Stimulated activated CD4-positive, alpha-beta T cell treated with anti-CD3 and anti-CD28 coated beads, Interleukin-1b, Interleukin-23, amount 100 ng/mL, for 24 hours (primary cell): ENCODE results near the gene SLC8B1.

Source experiments
- DNase-seq, 4 experiments: peaks; one replicate each; pipeline ENCODE4 v3.0.0-alpha.2; 2020; ENCODE audit warnings: low read depth in 4 of 4, low spot score in 1 of 4

SLC8B1 gene

DNA sequence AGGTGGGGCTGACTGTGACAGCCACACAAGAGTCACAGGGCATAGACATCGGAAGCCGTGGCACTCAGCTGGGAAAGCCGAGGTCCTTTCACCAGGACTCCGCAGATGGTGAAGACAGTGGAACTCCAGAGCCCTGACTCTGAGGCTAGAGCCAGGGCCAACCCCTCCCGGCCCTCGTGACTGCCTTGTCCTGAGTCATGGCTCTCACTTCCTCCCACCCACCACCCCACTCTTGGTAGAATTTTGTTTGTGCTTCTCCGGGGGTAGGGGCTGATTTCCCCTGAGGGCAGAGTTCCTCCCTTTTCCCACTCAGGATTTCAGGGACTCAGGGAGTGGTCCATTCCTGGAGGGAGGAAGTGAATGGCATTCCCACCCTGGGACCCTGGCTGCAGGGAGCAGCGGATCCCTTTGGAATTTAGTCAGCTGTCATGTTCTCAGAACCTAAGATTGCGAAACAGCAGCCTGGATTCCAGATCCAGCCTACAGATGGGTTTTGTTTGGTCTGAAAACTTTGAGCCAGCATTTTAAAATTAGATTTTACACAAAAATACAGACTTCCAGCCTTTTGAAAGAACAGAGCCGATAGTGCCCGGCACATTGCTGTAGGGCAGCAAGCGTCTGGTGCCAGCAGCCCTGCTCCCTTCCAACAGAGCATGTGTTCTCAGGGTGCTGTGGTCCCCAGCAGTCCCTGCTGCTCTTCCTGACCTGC, 62.9 kb downstream of the SLC8B1 start:
- peak in 2 of 4 experiments; percentile 10 to 13 for DNase-seq

- DNase-seq = no peak
These were observed 63.5 kb downstream of the SLC8B1 start for GRCh38 chr12:113271466-113271852.

GRCh38 chr12:113270709-113271009, 64.2 kb downstream of the SLC8B1 start:
- no peak for DNase-seq

GRCh38 chr12:113269257-113269943, 65.5 kb downstream of the SLC8B1 start:
- DNase-seq = no peak

DNA sequence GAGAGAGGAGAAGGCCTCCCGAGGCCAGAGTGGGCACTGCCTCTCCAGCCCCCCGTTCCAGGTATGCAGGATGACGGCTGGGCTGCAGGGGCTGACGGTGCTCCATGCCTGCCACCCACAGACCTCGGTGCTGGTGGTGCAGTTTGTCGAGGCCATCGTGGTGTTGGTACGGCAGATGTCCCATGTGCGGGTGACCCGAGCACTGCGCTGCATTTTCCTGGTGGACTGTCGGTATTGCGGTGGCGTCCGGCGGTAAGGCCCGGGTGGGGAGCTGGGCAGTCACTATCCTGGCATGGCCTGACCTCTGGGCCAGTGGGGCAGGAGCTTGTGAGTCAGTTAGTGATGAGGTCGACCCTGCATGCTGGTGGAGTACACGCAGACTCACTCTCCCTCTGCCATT, 66.3 kb downstream of the SLC8B1 start:
- no peak for DNase-seq

GRCh38 chr12:113268136-113268535, 66.8 kb downstream of the SLC8B1 start:
- DNase-seq = no peak

DNA sequence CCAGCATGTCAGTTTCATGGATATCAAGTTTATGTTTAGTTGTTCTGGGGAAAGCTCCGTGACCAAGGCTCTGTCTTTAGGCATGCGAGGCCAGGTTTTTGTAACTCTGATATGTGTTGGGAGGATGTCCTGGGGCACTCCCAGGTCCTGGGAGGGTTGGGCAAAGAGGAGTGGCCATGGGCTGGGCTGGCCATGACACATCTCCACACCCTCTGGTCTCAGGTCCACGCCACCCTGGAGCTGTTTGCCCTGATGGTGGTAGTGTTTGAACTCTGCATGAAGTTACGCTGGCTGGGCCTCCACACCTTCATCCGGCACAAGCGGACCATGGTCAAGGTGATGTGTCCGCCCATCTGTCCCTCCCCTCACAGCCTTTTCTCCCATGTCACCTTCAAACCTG, 67.3 kb downstream of the SLC8B1 start:
- no peak for DNase-seq

- no peak for DNase-seq
These were observed 68.6 kb downstream of the SLC8B1 start for GRCh38 chr12:113266106-113266895.

DNA sequence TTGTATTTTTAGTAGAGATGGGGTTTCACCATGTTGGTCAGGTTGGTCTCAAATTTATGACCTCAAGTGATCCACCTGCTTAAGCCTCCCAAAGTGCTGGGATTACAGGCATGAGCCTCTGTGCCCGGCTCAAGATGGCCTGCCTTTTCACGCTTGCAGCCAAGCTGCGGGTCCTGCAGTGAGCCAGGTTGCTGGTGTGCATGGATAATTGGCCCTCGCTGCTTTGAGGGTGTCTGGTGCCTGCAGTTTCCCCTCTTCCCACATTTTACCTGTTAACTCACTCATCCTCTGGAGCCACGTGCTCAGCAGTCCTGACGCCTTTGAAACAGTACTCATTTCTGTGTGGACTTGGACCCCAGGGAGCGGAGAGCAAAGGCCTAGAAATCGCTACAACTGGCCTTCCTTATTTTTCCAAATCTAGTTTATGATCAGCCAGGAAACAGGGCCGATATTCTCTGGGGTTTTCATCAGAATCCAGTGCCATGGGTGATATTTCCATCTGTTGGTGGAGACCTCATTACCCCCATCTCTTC, 71.4 kb downstream of the SLC8B1 start:
- DNase-seq = no peak

- no peak for DNase-seq
These were observed 72.2 kb downstream of the SLC8B1 start for GRCh38 chr12:113262710-113263109.

- peak in 2 of 4 experiments; percentile 12 to 30 for DNase-seq
These were observed 73.0 kb downstream of the SLC8B1 start for GRCh38 chr12:113261847-113262470.

- no peak for DNase-seq
These were observed 74.1 kb downstream of the SLC8B1 start for GRCh38 chr12:113260636-113261300.

GRCh38 chr12:113260127-113260526, 74.8 kb downstream of the SLC8B1 start:
- no peak for DNase-seq

GRCh38 chr12:113257564-113257963, 77.3 kb downstream of the SLC8B1 start:
- DNase-seq = no peak

DNA sequence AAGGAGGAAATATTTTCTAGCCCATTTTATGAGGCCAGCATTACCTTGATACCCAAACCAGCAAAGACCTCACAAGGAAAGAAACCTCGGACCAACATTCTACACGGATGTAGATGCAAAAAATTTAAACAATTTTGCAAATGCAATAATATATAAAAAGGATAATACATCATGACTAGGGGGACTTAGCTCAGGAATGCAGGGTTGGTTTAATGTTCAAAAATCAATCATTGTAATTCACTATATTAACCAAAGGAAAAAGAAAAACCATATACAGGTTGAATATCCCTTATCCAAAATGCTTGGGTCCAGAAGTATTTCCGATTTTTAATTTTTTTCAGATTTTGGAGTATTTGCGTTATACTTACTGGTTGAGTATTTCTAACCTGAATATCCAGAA, 80.6 kb downstream of the SLC8B1 start:
- no peak for DNase-seq

DNA sequence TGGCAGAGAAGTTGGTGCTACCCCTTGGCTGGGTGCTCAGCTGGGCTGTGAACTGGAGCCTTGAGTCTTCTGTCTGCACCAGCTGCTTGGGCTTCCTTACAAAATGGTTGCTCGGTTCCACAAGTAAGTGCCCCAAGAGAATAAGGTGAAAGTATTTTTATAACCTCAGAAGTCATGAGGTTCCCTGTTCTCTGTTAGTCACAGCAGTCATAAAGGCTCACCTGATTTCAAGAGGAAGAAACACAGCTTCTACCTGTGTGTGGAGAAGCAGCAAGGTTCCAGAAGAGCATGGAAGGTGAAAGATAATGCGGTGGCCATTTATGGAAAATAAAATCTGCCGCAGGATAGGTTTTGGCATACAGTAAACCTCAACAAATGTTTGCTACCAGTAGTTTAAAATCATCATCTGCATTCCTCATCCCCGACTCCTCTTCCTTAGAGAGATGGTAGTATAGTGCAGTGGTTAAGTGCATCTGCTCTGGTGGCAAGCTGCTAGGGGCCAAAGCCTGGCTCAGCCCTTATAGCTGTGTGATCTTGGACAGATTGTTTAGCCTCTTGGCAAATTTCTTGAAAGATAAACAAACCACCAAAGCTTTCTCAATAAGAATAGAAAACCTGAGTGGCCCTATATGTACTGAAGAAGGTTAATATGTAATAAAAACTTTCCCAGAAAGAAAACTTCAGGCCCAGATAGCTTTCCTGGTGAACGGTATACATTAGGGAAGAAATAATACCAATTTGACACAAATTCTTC, 81.2 kb downstream of the SLC8B1 start:
- no peak for DNase-seq

GRCh38 chr12:113252494-113252893, 82.4 kb downstream of the SLC8B1 start:
- DNase-seq = no peak

- DNase-seq = no peak
These were observed 83.4 kb downstream of the SLC8B1 start for GRCh38 chr12:113251404-113252070.

GRCh38 chr12:113250045-113250444, 84.9 kb downstream of the SLC8B1 start:
- DNase-seq = no peak

DNA sequence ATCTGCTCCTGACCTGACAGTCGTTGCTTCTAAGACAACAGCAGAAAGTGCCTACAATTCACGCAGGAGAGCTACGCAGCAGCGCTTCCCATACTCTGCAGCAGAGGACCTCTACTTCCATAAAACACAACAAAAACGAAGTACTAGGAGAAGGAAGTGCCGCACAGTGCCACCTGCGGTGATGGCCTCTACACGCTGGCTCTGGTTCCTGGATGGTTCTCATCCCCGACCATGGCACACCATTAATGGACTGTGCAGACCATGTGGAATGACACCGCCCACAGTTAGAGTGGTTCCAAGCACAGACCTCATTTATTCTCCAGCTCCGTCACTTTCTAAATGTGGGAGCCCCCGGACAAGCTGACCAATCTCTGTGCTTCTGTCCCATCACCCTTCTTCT, 85.4 kb downstream of the SLC8B1 start:
- DNase-seq = no peak
